Activated CD8-positive, alpha-beta T cell treated with anti-CD3 and anti-CD28 coated beads for 36 hours (primary cell): ENCODE data around the gene PAM16. TPM values are rescaled to one million over a fixed set of nuclear protein-coding genes. Genes with fewer than 3 reads are reported as not detected.
A peak's percentile ranks its signal among the peaks of the same experiment; 100 is the strongest.

ENCODE experiments used
- ATAC-seq: fragments of 200-7000 bp; cut with Tn5 transposase; one replicate; pipeline ENCODE4 v1.10.0; 2021; ENCODE audit warnings: mild to moderate bottlenecking, moderate library complexity
- CTCF ChIA-PET: fragments of 350-600 bp; sonication (Branson Sonifier 250); formaldehyde crosslinking; loops from one replicate; lab custom pipeline; 2021; ENCODE audit warnings: antibody characterized with exemption; lab: Charles Lee
- POLR2A ChIA-PET: fragments of 350-600 bp; sonication (Branson Sonifier 250); formaldehyde crosslinking; loops from one replicate; lab custom pipeline; 2021; ENCODE audit warnings: antibody characterized with exemption; lab: Charles Lee
- DNase-seq: peaks from one replicate; pipeline ENCODE4 v3.0.0-alpha.2; 2020
- H3K27ac Mint-ChIP-seq: one replicate; pipeline ENCODE4 v1.8.0; 2021; ENCODE audit warnings: mild to moderate bottlenecking, mixed read lengths
- H3K27me3 Mint-ChIP-seq: one replicate; pipeline ENCODE4 v1.8.0; 2021; ENCODE audit warnings: mixed read lengths
- H3K36me3 Mint-ChIP-seq: one replicate; pipeline ENCODE4 v1.8.0; 2021; ENCODE audit warnings: low read depth, mixed read lengths
- H3K4me1 Mint-ChIP-seq: one replicate; pipeline ENCODE4 v1.8.0; 2021; ENCODE audit warnings: low read depth, mixed read lengths
- H3K4me3 Mint-ChIP-seq: one replicate; pipeline ENCODE4 v1.8.0; 2021; ENCODE audit warnings: mild to moderate bottlenecking, moderate library complexity, mixed read lengths
- H3K9me3 Mint-ChIP-seq: one replicate; pipeline ENCODE4 v1.8.0; 2021; ENCODE audit warnings: mixed read lengths
- CTCF ChIP-seq: fragments of 200-600 bp; IDR thresholded peaks from one replicate; pipeline ENCODE4 v1.8.0; 2022; ENCODE audit warnings: antibody characterized with exemption, mild to moderate bottlenecking
- intact Hi-C: fragments of 100-400 bp; cut with micrococcal nuclease; formaldehyde crosslinking; loops from one replicate; pipeline ENCODE4 v1.10.0; 2022
- total RNA-seq, 2 experiments: library from RNA; stranded (reverse); gene quantifications; one replicate each; pipeline ENCODE4 v1.2.3, GENCODE V29; 2021

Gene PAM16
- total RNA-seq, 2 experiments from 2014 or later, result 65.9 to 70.1 TPM

- H3K4me3 Mint-ChIP-seq, result no peak overlapping the region
- H3K36me3 Mint-ChIP-seq, result peaks cover 11% of the 10 kb centered on the region
- DNase-seq, result no peak
Observed at GRCh38 chr16:4362476-4363135, 11.5 kb upstream of the PAM16 start.

DNA sequence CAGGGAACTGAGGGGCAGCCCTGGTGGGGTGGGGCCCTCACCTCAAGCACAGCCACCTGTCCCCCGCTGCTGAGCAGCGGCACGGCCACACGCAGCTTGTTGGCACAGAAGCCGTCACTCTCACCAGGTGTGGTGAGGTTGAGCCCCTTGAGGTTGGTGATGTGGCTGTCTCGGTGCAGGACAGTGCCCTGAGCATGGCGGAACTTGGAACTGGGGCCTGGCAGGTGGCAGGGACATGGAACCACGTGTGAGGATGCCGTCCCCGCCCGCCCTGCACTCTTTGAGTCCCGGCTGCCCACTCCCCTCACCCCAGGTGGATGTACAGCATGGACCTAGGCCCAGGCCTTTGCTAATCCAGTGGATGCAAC is 10.8 kb upstream of the PAM16 start:
- no peak overlapping the region for H3K4me3 Mint-ChIP-seq
- ChIA-PET POLR2A (interaction anchor here (1.0 to 1.4 kb wide), 3 partner anchors 10 to 53 kb away, joined by 3 to 4 read pairs (median 3); no protein-coding TSS in a partner anchor), CTCF (interaction anchor here (1.0 kb wide), 1 partner anchor 41 kb away, joined by 4 read pairs; no protein-coding TSS in a partner anchor)
- H3K27me3 Mint-ChIP-seq, result no peaks in the 10 kb centered on the region
- no peaks in the 10 kb centered on the region for H3K9me3 Mint-ChIP-seq
- H3K36me3 Mint-ChIP-seq, result peaks cover 11% of the 10 kb centered on the region
- H3K27ac Mint-ChIP-seq, result no peak overlapping the region
- DNase-seq, result no peak
- ATAC-seq, result no peak
- intact Hi-C loops, result no loop called here
- no peaks in the 10 kb centered on the region for H3K4me1 Mint-ChIP-seq
- no peak for TF ChIP-seq CTCF

More at GRCh38 chr16:4362476-4363135, 11.5 kb upstream of the PAM16 start:
- no peak for TF ChIP-seq CTCF
- Mint-ChIP-seq H3K9me3 (no peaks in the 10 kb centered on the region), H3K27me3 (no peaks in the 10 kb centered on the region), H3K27ac (no peak overlapping the region), H3K4me1 (no peaks in the 10 kb centered on the region)
- ATAC-seq, result no peak
- CTCF ChIA-PET, result interaction anchor here (1.0 kb wide), 1 partner anchor 41 kb away, joined by 4 read pairs; no protein-coding TSS in a partner anchor
- POLR2A ChIA-PET, result interaction anchor here (1.4 kb wide), 1 partner anchor 11 kb away, joined by 3 read pairs; no protein-coding TSS in a partner anchor
- intact Hi-C loops, result no loop called here

DNA sequence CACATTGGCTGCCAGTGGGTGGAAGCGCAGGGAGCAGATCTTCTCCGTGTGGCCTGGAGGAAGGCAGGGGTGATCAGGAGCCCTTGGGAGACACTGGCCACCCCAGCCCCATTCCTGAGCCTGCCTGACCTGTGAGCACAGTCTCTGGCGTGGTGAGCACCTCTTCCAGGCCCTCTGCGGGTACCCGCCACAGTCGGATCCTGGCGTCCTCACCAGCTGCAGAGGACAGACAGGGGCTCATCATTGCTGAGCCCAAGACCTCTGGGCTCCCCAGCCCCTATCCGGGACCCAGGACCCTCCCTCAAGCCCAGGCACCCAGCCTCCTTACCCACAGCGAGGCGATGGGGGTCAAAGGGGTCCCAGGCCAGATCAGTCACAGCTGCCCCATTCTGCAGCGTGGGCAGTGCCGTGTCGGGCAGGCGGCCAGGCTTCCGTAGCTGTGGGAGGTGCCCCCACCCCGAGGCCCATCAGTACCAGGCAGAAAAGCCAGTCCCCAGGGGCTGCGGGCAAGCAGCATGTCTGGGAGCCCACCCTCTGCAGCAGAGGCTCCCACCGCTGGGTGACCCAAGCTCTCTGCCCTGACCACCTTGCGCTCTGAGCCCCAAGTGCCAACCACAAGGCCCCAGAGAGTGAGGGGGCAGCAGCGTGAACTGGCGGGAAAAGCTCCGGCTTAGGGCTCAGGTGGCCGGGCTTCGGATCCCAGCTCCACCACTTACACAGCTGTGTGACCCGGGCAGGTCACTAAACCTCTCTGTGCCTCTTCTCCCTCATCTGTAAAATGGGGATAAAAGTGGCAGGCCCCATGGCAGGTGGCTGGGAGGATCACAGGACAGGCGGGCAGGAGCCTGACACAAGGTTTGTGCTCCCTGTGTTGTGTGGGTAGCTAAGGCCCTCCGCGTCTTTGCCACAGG is 10.2 kb upstream of the PAM16 start:
- no peak overlapping the region for H3K27ac Mint-ChIP-seq
- no peak for ATAC-seq
- POLR2A ChIA-PET, result interaction anchor here (1.0 to 1.4 kb wide), 3 partner anchors 10 to 54 kb away, joined by 3 to 4 read pairs (median 3); no protein-coding TSS in a partner anchor
- no peak for DNase-seq
- no peaks in the 10 kb centered on the region for H3K9me3 Mint-ChIP-seq
- intact Hi-C loops, result no loop called here
- no peak overlapping the region for H3K4me3 Mint-ChIP-seq
- no peaks in the 10 kb centered on the region for H3K4me1 Mint-ChIP-seq
- H3K36me3 Mint-ChIP-seq, result peaks cover 11% of the 10 kb centered on the region
- H3K27me3 Mint-ChIP-seq, result no peaks in the 10 kb centered on the region
- TF ChIP-seq CTCF, result no peak
- CTCF ChIA-PET, result interaction anchor here (1.0 kb wide), 1 partner anchor 42 kb away, joined by 4 read pairs; no protein-coding TSS in a partner anchor

GRCh38 chr16:4360538-4361021 is 9.5 kb upstream of the PAM16 start:
- H3K9me3 Mint-ChIP-seq, result no peaks in the 10 kb centered on the region
- no peak for TF ChIP-seq CTCF

More at GRCh38 chr16:4360538-4361021, 9.5 kb upstream of the PAM16 start:
- CTCF ChIA-PET, result no interaction called here
- Mint-ChIP-seq H3K4me3 (no peak overlapping the region), H3K4me1 (no peaks in the 10 kb centered on the region), H3K27ac (no peak overlapping the region), H3K36me3 (peaks cover 11% of the 10 kb centered on the region), H3K27me3 (no peaks in the 10 kb centered on the region)
- intact Hi-C loops, result no loop called here
- POLR2A ChIA-PET, result interaction anchor here (1.9 kb wide), 1 partner anchor 9 kb away, joined by 4 read pairs; no protein-coding TSS in a partner anchor
- DNase-seq (peak; percentile 23), ATAC-seq (peak; percentile 35)
